Inferior parietal cortex (tissue), 1 donor: Measurements from ENCODE around the gene AGTRAP.
A peak's percentile ranks its signal among the peaks of the same experiment; 100 is the strongest.

Source experiments
- DNase-seq: peaks from one replicate; pipeline ENCODE4 v3.0.0-alpha.2; 2016; ENCODE audit errors: extremely low spot score

AGTRAP gene, protein sequence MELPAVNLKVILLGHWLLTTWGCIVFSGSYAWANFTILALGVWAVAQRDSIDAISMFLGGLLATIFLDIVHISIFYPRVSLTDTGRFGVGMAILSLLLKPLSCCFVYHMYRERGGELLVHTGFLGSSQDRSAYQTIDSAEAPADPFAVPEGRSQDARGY

GRCh38 chr1:11735854-11736745 is at the start of gene AGTRAP:
Gene AGTRAP (plus strand): TSS chr1:11736136. CDS start chr1:11736209, 73 bp downstream.
- peak; percentile 93 for DNase-seq

GRCh38 chr1:11688506-11688905 is 47.4 kb upstream of the AGTRAP start:
- no peak for DNase-seq

- no peak for DNase-seq
Observed at GRCh38 chr1:11690397-11691301, 45.3 kb upstream of the AGTRAP start.

DNA sequence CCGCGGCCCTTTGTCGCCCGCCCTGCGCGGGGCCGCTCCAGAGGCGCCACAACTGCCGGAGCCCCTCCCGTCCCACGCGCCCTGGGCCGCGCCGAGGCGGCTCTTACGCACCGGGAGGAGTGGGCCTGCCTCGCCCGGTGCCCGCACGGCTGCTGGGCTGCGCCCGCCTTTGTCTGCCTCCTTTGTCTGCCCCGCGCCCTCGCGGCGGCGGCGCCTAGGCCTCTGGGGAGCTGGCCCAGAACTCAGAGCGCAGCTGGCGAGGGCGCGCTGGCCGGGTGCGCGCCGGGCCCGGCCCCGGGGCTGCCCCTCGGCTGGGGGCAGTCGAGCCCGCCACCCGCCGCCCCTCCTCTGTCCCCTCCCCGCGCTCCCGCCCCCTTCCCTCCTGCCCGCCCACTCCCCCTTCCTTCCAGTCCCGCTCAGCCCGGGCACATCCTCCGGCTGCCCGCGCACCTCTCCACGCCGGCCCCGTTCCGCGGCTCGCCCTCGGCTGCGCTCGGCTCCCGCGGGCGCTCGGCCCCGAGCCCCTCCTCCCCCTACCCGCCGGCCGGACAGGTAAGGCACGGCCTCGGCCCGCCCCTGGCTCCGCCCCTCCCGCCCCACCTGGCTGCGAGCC is 44.5 kb upstream of the AGTRAP start, which contains the start of gene DRAXIN:
DRAXIN (plus strand) TSS at position 409 of the 613 bp plus-strand sequence. CDS start 14,549 bp downstream, outside the sequence.
- DNase-seq: no peak

- DNase-seq: no peak
Observed at GRCh38 chr1:11691928-11692711, 43.8 kb upstream of the AGTRAP start.

GRCh38 chr1:11693024-11693590 is 42.8 kb upstream of the AGTRAP start:
- DNase-seq: no peak

- no peak for DNase-seq
Observed at GRCh38 chr1:11693917-11694316, 42.0 kb upstream of the AGTRAP start.

DNA sequence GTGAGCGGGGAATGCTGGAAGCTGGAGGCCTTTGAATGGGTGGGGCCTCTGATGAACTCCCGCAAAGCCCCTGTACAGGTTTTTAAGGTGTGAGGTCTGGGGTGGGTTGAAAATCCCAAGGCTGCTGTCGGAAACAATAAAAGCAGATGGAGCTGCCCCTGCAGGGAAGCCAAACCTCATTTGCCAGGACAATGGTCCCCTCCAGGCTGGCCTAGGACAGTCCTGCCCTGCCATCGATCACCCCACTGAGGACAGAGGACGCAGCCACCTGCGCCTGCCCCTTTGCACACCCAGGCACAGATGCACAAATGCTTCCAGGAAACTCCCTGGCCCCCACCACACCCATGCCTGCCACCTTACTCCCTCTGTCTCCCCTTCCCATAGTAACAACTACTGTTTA is 40.1 kb upstream of the AGTRAP start:
- no peak for DNase-seq

DNA sequence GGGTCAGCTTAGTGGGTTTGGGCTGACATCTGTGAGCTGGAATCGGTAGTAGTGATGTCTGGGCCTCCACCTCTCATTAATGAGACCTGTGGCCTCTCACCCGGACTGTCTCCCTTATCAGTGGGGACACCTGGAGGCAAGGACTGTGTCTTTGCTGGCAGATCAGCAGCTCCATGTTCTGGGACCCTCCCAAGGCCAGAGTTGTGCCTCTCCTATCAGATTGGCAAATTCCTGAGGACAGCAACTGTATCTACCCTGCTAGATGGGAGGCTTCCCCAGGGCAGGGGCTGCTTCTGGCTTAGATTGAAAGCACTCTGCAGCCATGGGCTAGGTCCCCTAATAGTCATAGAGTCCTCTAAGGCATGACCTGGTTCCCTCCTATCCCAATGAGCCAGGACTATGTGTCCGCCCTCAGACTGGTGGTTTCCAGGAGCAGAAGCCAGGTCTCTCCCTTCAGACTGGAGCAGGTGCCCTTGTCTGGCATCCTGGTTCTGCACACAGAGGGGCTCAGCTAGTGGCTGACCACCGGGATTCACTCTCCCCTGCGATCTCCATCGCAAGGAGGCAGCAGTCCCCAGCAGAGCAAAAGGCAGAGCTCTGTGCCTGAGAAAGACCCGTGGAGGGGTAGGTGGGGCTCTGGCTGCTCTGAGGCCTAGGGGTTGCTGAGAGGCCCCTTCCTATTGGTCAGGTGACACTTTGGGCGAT is 38.6 kb upstream of the AGTRAP start:
- DNase-seq: no peak

DNA sequence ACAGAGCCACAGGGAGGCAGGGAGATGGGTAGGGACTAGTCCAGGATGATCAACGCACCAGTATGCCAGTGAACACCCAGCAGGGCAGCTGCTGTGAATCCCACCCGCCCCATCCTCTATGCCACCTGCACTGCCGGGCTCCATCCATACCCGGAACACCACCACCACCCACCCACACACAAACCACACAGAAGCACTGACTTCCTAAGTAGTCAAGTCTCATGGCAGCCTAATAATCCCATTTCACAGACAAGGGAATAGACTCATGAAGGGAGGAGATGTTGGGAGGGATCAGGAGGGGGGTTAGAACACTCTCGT is 38.1 kb upstream of the AGTRAP start:
- DNase-seq: no peak

GRCh38 chr1:11700601-11701467 is 35.1 kb upstream of the AGTRAP start:
- DNase-seq: no peak

- DNase-seq: peak; percentile 67
Observed at GRCh38 chr1:11701551-11701961, 34.4 kb upstream of the AGTRAP start.

- no peak for DNase-seq
Observed at GRCh38 chr1:11701981-11702803, 33.7 kb upstream of the AGTRAP start.

GRCh38 chr1:11703357-11704193 is 32.4 kb upstream of the AGTRAP start:
- DNase-seq: no peak

DNA sequence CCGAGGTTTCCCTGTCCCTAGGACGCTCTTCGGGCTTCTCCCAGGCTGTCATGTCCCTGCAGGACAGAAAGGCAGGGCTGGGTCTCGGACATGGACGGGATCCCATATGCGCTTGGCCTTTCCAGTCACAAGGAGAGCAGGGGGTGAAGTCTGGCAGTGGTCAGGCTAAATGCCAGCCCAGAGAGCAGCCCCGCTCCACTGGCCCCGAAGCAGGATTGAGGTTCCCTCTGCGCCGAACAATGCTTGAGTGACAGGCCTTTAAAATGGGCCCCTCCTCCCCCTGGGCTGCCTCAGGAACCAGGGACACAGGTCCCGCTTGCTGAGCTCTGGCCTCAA is 31.8 kb upstream of the AGTRAP start:
- DNase-seq: no peak

GRCh38 chr1:11704691-11705475 is 31.1 kb upstream of the AGTRAP start:
- no peak for DNase-seq

GRCh38 chr1:11705596-11705995 is 30.3 kb upstream of the AGTRAP start:
- DNase-seq: no peak
